Fibroblast of lung (primary cell): Measurements from ENCODE around the gene RRP7A.

ENCODE experiments used
- EZH2 ChIP-seq: IDR thresholded peaks from 2 replicates; pipeline ENCODE4 v1.5.1; 2012; ENCODE audit warnings: low read length, control low read depth, mild to moderate bottlenecking; ENCODE audit errors: missing control alignments
- TF ChIP-seq, protein P1 (sequence below), 2 donors: IDR thresholded peaks in 1 of 2; conservative IDR thresholded peaks in 1 of 2; 1 replicate in 1 of 2; 2 replicates in 1 of 2; pipeline ENCODE4 v1.5.1; 2011 to 2012; ENCODE audit warnings: low read length in 2 of 2, control low read depth in 1 of 2, inconsistent platforms in 1 of 2, low read depth in 1 of 2, mild to moderate bottlenecking in 1 of 2

DNA sequence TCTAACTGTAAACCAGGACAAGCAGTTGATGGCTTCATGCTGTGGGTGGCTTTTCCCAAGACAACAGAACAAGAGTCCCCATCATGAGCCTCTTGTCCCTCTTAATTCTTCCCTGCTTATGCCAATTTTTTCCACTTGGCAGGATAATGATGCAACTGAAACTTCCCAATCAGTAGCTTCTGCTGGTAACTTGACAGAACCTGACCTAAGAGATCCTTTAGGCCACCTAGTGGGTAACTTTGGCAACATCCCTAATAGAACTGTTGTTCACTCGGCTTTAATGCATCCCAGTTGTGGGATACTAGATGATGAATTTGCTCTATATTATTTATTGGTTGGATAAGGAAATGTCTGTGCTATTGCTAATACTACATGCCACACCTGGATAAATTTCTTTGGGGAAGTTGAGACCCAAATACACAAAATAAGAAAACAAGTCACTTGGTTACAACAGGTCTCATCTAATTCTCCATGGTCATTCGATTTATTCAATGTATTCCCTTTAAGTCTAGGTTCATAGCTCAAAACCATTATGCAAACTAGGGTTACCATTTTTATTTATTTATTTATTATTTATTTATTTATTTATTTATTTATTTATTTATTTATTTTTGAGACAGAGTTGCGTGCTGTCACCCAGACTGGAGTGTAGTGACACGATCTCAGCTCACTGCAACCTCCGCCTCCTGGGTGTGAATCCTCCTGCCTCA is 46.0 kb downstream of the RRP7A start:
- TF ChIP-seq, protein P1, sequence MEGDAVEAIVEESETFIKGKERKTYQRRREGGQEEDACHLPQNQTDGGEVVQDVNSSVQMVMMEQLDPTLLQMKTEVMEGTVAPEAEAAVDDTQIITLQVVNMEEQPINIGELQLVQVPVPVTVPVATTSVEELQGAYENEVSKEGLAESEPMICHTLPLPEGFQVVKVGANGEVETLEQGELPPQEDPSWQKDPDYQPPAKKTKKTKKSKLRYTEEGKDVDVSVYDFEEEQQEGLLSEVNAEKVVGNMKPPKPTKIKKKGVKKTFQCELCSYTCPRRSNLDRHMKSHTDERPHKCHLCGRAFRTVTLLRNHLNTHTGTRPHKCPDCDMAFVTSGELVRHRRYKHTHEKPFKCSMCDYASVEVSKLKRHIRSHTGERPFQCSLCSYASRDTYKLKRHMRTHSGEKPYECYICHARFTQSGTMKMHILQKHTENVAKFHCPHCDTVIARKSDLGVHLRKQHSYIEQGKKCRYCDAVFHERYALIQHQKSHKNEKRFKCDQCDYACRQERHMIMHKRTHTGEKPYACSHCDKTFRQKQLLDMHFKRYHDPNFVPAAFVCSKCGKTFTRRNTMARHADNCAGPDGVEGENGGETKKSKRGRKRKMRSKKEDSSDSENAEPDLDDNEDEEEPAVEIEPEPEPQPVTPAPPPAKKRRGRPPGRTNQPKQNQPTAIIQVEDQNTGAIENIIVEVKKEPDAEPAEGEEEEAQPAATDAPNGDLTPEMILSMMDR (conservative IDR thresholded peaks at IDR 0.05 in 1 of 2, IDR thresholded peaks at IDR 0.05 in 1 of 2; ENCODE audit: low read depth in 1 of 2, low read length in 2 of 2), result peak; percentile 61 to 83
- no peak for TF ChIP-seq EZH2
